SK-N-SH (cell line): ENCODE measurements around the gene MED15. TPM values are rescaled to one million over a fixed set of nuclear protein-coding genes. Genes with fewer than 3 reads are reported as not detected.

Source experiments
- CTCF ChIA-PET: fragments of 300-600, 350-600 bp; formaldehyde crosslinking; extraction: SDS; loops from one replicate; lab custom pipeline; 2021; lab: Yijun Ruan, JAX
- POLR2A ChIA-PET: fragments of 350-600 bp; sonication (Branson Sonifier 250); formaldehyde crosslinking; extraction: SDS; loops from one replicate; lab custom pipeline; 2020; ENCODE audit warnings: antibody characterized with exemption, inconsistent platforms; lab: Yijun Ruan, JAX
- DNase-seq: peaks from one replicate; pipeline ENCODE4 v3.0.0; 2012
- H2AFZ ChIP-seq: fragments of 200-600 bp; sonication (generic); 2 replicates; pipeline ENCODE4 v1.8.1; 2016; ENCODE audit warnings: antibody characterized with exemption, mild to moderate bottlenecking, low read depth
- H3F3A ChIP-seq: fragments of 200-600 bp; sonication (generic); replicated peaks from 2 replicates; pipeline ENCODE3; 2016; ENCODE audit warnings: antibody characterized with exemption, mild to moderate bottlenecking; ENCODE audit not compliant: insufficient read depth
- H3K27ac ChIP-seq, 2 experiments: fragments of 200-500 bp in 1 of 2; fragments of 200-600 bp in 1 of 2; sonication (Bioruptor generic) in 1 of 2; sonication (generic), shearing (Covaris generic) in 1 of 2; 2 replicates each; pipeline versions ENCODE4 v1.5.1 to v1.6.1; 2014 to 2016; ENCODE audit warnings: low read depth in 2 of 2, inconsistent platforms in 1 of 2, low read length in 1 of 2, mild to moderate bottlenecking in 1 of 2, mixed read lengths in 1 of 2
- H3K27me3 ChIP-seq: fragments of 200-600 bp; sonication (generic), shearing (Covaris generic); 2 replicates; pipeline ENCODE4 v1.6.1; 2016; ENCODE audit warnings: mixed run types; ENCODE audit not compliant: insufficient read depth
- H3K36me3 ChIP-seq, 2 experiments: fragments of 200-500 bp in 1 of 2; fragments of 200-600 bp in 1 of 2; sonication (Bioruptor generic) in 1 of 2; sonication (generic) in 1 of 2; replicated peaks in 1 of 2; 2 replicates each; pipeline versions ENCODE3 to v1.5.1; 2014 to 2016; ENCODE audit warnings: low read length in 1 of 2, mild to moderate bottlenecking in 1 of 2; ENCODE audit not compliant: insufficient read depth in 2 of 2, control insufficient read depth in 1 of 2
- H3K4me1 ChIP-seq, 2 experiments: fragments of 200-500 bp in 1 of 2; fragments of 200-600 bp in 1 of 2; sonication (Bioruptor generic) in 1 of 2; sonication (generic), shearing (Covaris generic) in 1 of 2; 2 replicates each; pipeline versions ENCODE4 v1.5.1 to v1.6.1; 2014 to 2016; ENCODE audit warnings: low read depth in 1 of 2, low read length in 1 of 2, mixed run types in 1 of 2; ENCODE audit not compliant: insufficient read depth in 2 of 2, control insufficient read depth in 1 of 2
- H3K4me2 ChIP-seq: fragments of 200-600 bp; sonication (generic), shearing (Covaris generic); 2 replicates; pipeline ENCODE4 v1.6.1; 2017; ENCODE audit warnings: mixed run types
- H3K4me3 ChIP-seq, 2 experiments: fragments of 200-500 bp in 1 of 2; fragments of 200-600 bp in 1 of 2; sonication (Bioruptor generic) in 1 of 2; sonication (generic), shearing (Covaris generic) in 1 of 2; 2 replicates each; pipeline versions ENCODE4 v1.5.1 to v1.8.1; 2014 to 2016; ENCODE audit warnings: low read depth in 2 of 2, inconsistent platforms in 1 of 2, low read length in 1 of 2, mild to moderate bottlenecking in 1 of 2, mixed read lengths in 1 of 2, moderate library complexity in 1 of 2
- H3K79me2 ChIP-seq: fragments of 200-600 bp; sonication (generic); 2 replicates; pipeline ENCODE4 v1.8.1; 2017; ENCODE audit warnings: mild to moderate bottlenecking; ENCODE audit not compliant: insufficient read depth
- H3K9ac ChIP-seq: fragments of 200-600 bp; sonication (generic); 2 replicates; pipeline ENCODE4 v1.6.1; 2017; ENCODE audit warnings: mixed run types
- H3K9me2 ChIP-seq: fragments of 200-600 bp; sonication (generic); 2 replicates; pipeline ENCODE4 v1.6.1; 2017; ENCODE audit warnings: mixed run types
- H3K9me3 ChIP-seq: fragments of 200-600 bp; sonication (generic); 2 replicates; pipeline ENCODE4 v1.6.1; 2017; ENCODE audit warnings: mixed run types, mild to moderate bottlenecking, moderate library complexity
- H4K20me1 ChIP-seq: fragments of 200-600 bp; sonication (generic); 2 replicates; pipeline ENCODE4 v1.6.1; 2017; ENCODE audit warnings: mild to moderate bottlenecking, mixed run types; ENCODE audit not compliant: insufficient read depth
- CTCF ChIP-seq: fragments of 200-600 bp; sonication (generic); IDR thresholded peaks from 2 replicates; pipeline ENCODE4 v1.6.1; 2017; ENCODE audit warnings: antibody characterized with exemption, mild to moderate bottlenecking, moderate library complexity
- ELF1 ChIP-seq: IDR thresholded peaks from 2 replicates; pipeline ENCODE4 v1.4.0; 2012
- FOSL2 ChIP-seq: IDR thresholded peaks from 2 replicates; pipeline ENCODE4 v1.4.0; 2012; ENCODE audit warnings: low read depth, mild to moderate bottlenecking, moderate library complexity, borderline replicate concordance
- FOXJ3 ChIP-seq: sonication (generic); formaldehyde crosslinking; IDR thresholded peaks from 2 replicates; pipeline ENCODE4 v1.5.1; 2020; ENCODE audit warnings: mild to moderate bottlenecking, missing genetic modification reagents
- FOXM1 ChIP-seq: IDR thresholded peaks from 2 replicates; pipeline ENCODE4 v1.4.0; 2012; ENCODE audit warnings: low read depth, mild to moderate bottlenecking
- JUND ChIP-seq: IDR thresholded peaks from 2 replicates; pipeline ENCODE4 v1.4.0; 2012
- MXI1 ChIP-seq: IDR thresholded peaks from 2 replicates; pipeline ENCODE4 v1.6.1; 2012; ENCODE audit warnings: mild to moderate bottlenecking, low read depth, low read length, improper control_type of control experiment
- NRF1 ChIP-seq: IDR thresholded peaks from 2 replicates; pipeline ENCODE4 v1.6.1; 2012; ENCODE audit warnings: low read depth, mild to moderate bottlenecking, low read length
- RAD21 ChIP-seq: IDR thresholded peaks from 2 replicates; pipeline ENCODE4 v1.6.1; 2012; ENCODE audit warnings: mild to moderate bottlenecking, low read length
- RCOR1 ChIP-seq: fragments of 150-350 bp; IDR thresholded peaks from 2 replicates; pipeline ENCODE4 v1.6.1; 2017; ENCODE audit warnings: antibody characterized with exemption, low read length
- SIN3A ChIP-seq: IDR thresholded peaks from 2 replicates; pipeline ENCODE4 v1.6.1; 2012; ENCODE audit warnings: low read depth, mild to moderate bottlenecking, low read length, moderate library complexity, borderline replicate concordance
- USF2 ChIP-seq: fragments of 150-350 bp; IDR thresholded peaks from 2 replicates; pipeline ENCODE4 v1.6.1; 2017; ENCODE audit warnings: antibody characterized with exemption, low read length, low read depth, borderline replicate concordance
- YY1 ChIP-seq: IDR thresholded peaks from 2 replicates; pipeline ENCODE4 v1.4.0; 2012; ENCODE audit warnings: low read depth, mild to moderate bottlenecking
- ZBTB33 ChIP-seq: IDR thresholded peaks from 2 replicates; pipeline ENCODE4 v1.4.0; 2012; ENCODE audit warnings: low read depth, borderline replicate concordance
- WGBS: methylation state at CpG from one replicate; pipeline ENCODE4 v1.1.6; 2017; ENCODE audit warnings: low lambda C conversion rate; 5-methylcytosine and 5-hydroxymethylcytosine counted together
- polyA plus RNA-seq, 3 experiments: library from polyadenylated mRNA; depleted of rRNA; stranded (reverse); fragments of >200 nt; gene quantifications; 2 replicates each; pipeline ENCODE4 v1.2.3, GENCODE V29; 2012
- TF ChIP-seq, protein P1 (sequence below): IDR thresholded peaks from 2 replicates; pipeline ENCODE4; 2012

MED15 gene
- polyA plus RNA-seq, 1 of the 3 experiments (the other 2 are of a cell fraction): 45.1 TPM

DNA sequence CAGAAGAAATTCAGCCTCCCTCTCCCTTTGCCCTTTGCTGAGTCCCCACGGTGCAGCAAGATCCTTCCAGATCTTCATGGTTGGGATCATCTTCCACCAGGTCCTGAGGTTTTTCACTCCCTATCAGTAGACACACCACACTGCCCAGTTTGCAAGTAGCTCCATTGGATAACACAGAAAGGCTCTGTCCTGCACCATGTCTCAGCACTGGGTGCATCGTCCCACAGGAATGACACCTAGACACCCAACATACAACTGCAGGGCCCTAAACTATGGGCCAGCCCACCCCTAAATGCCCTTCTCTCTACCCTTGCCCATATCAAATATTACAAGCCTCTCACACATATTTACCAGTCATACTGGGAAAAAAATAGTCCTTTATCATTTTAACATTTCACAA is 21.2 kb upstream of the MED15 start:
- H3K9me2 ChIP-seq: no peaks in the 10 kb centered on the region
- TF ChIP-seq NRF1 (no peak), ZBTB33 (no peak), FOSL2 (no peak), FOXJ3 (CRISPR knock-in tag) (no peak), USF2 (no peak), SIN3A (no peak), JUND (no peak)
- TF ChIP-seq, protein P1, sequence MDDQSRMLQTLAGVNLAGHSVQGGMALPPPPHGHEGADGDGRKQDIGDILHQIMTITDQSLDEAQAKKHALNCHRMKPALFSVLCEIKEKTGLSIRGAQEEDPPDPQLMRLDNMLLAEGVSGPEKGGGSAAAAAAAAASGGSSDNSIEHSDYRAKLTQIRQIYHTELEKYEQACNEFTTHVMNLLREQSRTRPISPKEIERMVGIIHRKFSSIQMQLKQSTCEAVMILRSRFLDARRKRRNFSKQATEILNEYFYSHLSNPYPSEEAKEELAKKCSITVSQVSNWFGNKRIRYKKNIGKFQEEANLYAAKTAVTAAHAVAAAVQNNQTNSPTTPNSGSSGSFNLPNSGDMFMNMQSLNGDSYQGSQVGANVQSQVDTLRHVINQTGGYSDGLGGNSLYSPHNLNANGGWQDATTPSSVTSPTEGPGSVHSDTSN: no peak
- TF ChIP-seq, all 33 proteins: peak for 0
- Histone ChIP-seq H3K27me3 (no peaks in the 10 kb centered on the region), H3K9me3 (no peaks in the 10 kb centered on the region), H4K20me1 (peaks cover 15% of the 10 kb centered on the region; the same call in 1 of the 2 replicates), H3K4me2 (no peak overlapping the region), H3F3A (no peaks in the 10 kb centered on the region), H3K4me1 (no peaks in the 10 kb centered on the region; a peak in 1 of 4 replicates), H3K9ac (no peak overlapping the region), H3K79me2 (peaks cover 40% of the 10 kb centered on the region), H2AFZ (no peak overlapping the region), H3K36me3 (peaks cover 0 to 8% of the 10 kb centered on the region in 2 experiments), H3K4me3 (no peak overlapping the region), H3K27ac (no peak overlapping the region)
- no peak for DNase-seq
- CTCF ChIA-PET: no interaction called here
- POLR2A ChIA-PET: no interaction called here
- 88% methylated on average over 2 of the region's 2 CpGs for WGBS

DNA sequence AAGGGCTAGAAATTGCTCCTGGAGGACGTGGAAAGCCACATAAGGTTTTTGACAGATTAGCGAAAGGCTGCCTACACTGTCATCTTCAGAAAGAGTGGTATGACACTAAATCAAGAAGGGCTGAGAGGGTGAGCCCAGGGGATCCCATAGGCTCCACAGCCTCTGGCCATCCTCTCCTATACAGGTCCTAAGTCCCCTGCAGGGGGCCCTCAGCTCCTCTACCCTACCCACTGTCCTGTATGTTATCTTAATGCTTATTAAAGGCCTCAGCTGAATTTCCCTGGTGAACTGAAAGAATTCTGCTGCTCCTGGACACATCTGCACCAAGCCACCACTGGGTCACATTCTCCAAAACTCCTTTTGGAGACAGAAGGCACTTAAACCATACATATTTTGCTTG is 19.7 kb upstream of the MED15 start:
- Histone ChIP-seq H3K9me3 (no peaks in the 10 kb centered on the region), H3K4me1 (no peaks in the 10 kb centered on the region; a peak in 1 of 4 replicates), H3K27ac (no peak overlapping the region), H3K36me3 (peaks cover 0 to 8% of the 10 kb centered on the region in 2 experiments), H3K9ac (no peak overlapping the region), H3K27me3 (no peaks in the 10 kb centered on the region), H3K4me3 (no peak overlapping the region), H4K20me1 (peaks cover 17% of the 10 kb centered on the region; the same call in 1 of the 2 replicates), H3K79me2 (peaks cover 52% of the 10 kb centered on the region), H3K4me2 (no peak overlapping the region), H3K9me2 (no peaks in the 10 kb centered on the region), H3F3A (no peaks in the 10 kb centered on the region), H2AFZ (no peak overlapping the region)
- DNase-seq: no peak
- TF ChIP-seq MXI1: no peak
- TF ChIP-seq YY1: no peak
- TF ChIP-seq ELF1: no peak
- TF ChIP-seq FOXM1: no peak
- no peak for TF ChIP-seq CTCF
- TF ChIP-seq RCOR1: no peak
- no peak for TF ChIP-seq RAD21
- 100% methylated on average over 2 of the region's 2 CpGs for WGBS
- CTCF ChIA-PET: no interaction called here
- POLR2A ChIA-PET: no interaction called here
